ENCODE measurements around the gene DNASE2.

GRCh38 chr19:12913011-12913561 lies 31.8 kb upstream of the DNASE2 start:
- TF ChIP-seq CTCF (IDR thresholded peaks at IDR 0.05; ENCODE audit: low read depth, low read length), result no peak
- TF ChIP-seq EZH2phosphoT487 (IDR thresholded peaks at IDR 0.05; ENCODE audit: low read depth), result no peak

Measured in OCI-LY3 (cell line).